Activated CD4-positive, alpha-beta T cell treated with anti-CD3 and anti-CD28 coated beads, Interleukin-2, amount 50 U/mL, for 24 hours (primary cell): Measurements from ENCODE around the gene DMRTC2.

Source experiments
- DNase-seq, 2 donors: peaks; one replicate each; pipeline ENCODE4 v3.0.0-alpha.2; 2020; ENCODE audit warnings: low read depth in 1 of 2, low spot score in 1 of 2

Gene DMRTC2

GRCh38 chr19:41847351-41848105 lies 2.7 kb downstream of the DMRTC2 start:
- no peak for DNase-seq

DNA sequence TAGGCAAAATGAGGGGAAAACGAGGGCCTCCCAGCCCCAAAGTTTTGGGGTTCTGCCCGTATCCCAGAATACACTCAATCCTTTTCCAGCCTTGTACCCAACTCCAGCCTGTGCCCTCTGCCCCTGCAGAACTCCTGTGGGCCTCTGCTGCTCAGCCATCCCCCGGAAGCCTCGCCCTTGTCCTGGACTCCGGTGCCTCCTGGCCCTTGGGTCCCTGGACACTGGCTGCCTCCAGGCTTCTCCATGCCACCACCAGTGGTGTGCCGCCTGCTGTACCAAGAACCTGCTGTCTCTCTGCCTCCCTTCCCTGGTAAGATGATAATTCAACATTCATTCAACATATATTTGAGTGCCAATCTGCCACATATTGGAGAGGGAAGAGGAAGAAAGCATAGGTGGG lies 3.8 kb downstream of the DMRTC2 start:
- DNase-seq: no peak

- DNase-seq: no peak
These were observed 4.2 kb downstream of the DMRTC2 start for GRCh38 chr19:41849067-41849466.

DNA sequence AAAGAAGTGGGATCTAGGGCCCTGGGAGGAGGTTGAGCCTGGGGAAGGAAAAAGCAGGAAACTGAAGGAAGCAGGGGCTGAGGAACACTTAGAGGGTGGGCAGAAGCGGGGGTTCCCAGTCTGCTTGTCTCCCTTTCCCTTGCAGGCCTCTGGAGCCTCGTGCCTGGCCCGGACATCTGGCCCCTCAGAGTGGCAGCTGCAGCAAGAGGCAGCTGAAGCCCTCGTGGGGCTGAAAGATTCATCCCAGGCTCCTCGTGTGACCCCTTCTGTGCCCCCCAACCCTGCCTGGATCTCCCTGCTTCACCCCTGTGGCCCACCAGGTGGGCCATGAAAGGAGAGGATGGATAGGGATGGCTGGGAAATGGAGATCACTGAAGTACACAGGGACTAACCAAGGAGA lies 5.5 kb downstream of the DMRTC2 start:
- no peak for DNase-seq

DNA sequence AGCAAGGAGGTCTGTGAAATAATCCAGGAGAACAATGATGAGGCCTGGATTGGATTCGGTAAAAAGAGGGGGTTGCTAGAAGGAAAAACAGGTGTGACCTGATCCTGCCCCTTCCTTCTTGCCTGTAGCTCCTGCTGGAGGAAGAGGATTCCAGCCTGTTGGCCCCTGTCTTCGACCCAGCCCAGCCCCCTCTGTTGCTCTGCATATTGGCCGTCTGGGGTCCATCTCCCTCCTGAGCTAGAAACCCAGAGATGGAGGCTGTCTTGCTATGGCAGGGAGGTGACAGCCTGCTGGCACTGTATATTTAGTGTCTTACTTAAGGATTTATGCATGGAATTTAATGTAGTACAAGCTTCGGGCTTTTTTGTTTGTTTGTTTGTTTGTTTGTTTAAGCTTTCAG lies 6.6 kb downstream of the DMRTC2 start:
- no peak for DNase-seq

DNA sequence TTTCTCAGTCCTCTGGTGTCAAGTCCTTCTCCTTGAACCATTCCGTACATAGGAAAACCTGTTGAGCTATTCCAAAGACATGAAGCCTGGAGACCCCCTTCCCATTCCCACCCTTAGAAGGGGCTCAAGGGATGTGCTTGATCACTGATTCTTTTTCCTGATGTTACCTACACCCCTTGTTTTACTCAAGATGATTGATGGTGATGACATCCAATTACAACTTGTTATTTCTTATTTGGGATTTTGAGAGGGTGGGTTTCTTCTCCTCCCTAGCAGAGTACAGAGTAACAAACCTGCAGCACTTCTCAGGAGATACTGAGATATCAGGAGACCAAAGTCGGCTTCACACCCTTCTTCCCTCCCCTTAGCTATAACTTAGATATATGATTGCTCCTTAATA lies 8.5 kb downstream of the DMRTC2 start:
- DNase-seq: no peak

DNA sequence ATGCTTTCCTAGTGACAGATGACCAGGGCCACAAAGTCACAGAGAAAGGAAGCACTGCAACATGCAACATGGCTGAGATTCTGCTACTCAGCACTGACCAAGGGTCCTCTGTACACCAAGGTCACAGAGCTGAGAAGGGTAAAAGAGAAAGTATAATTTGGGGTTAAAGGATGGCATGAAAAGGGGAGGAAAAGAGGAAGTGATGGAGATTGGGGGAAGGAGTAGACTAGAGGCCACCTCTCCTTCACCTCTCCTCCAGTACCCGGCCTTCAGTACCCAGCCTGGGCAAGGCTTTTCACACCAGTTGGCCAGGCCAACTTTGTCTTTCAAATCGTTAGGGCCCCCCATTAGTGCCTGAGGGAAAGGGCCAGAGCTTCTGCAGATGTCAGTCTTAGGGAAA lies 8.9 kb downstream of the DMRTC2 start:
- DNase-seq: no peak

- no peak for DNase-seq
These were observed 14.4 kb downstream of the DMRTC2 start for GRCh38 chr19:41859213-41859617.

- DNase-seq: peak; percentile 97 to 99
These were observed 15.0 kb downstream of the DMRTC2 start, which contains the start of gene RPS19 for GRCh38 chr19:41859618-41860418. Gene RPS19, plus strand, starts transcription at chr19:41860255. Its CDS starts 520 bp downstream, at chr19:41860775.

DNA sequence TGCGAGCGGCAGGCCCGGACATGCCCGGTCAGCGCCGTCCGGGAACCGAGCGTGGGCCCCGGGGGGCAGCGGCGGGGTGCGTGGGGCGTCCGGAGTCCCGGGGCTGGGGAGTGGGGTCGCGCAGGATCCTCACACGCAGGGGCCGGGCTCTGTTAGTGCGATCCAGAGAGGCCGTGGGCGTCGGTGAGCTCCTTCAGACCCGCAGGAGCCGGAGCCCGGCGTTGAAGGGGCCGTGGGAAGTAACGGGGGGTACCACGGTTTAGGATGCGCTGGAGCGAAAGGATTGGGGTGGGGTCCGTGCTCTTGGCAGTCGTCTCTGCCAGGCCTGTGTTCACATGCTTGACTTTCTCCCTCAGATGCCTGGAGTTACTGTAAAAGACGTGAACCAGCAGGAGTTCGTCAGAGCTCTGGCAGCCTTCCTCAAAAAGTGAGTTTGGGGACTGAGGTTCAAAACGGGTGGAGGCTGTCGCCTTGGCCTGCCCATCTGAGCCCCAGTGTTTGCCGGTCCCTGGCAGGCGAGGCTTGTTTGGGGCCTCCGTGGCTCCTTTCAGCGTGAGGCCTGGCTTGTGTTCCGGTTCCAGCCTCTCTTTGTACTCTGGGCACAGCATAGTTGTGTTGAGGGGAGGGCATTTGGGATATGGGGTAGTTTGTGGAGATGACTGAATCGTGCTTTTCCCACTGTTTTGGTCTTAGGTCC lies 15.7 kb downstream of the DMRTC2 start:
- DNase-seq: no peak

- DNase-seq: no peak
These were observed 16.4 kb downstream of the DMRTC2 start for GRCh38 chr19:41861116-41861768.

DNA sequence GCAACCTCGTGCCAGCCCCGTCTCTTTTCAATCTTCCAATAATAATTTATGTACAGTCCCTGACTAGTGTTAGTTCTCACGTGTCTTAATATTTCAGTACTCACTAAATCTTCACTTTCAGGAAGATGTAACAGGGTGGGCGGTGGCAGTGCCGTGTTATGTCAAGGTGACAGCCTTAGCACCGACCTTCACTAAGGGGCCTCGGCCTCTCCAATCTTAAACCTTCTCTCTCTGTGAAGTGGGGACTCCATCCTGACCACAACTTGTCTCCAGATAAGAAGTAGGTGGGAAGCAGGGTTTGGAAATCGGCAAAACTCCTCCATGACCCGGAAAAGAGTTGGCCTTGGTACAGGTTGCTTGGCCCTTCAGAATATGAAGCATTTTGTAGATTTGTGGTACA lies 17.0 kb downstream of the DMRTC2 start:
- no peak for DNase-seq

DNA sequence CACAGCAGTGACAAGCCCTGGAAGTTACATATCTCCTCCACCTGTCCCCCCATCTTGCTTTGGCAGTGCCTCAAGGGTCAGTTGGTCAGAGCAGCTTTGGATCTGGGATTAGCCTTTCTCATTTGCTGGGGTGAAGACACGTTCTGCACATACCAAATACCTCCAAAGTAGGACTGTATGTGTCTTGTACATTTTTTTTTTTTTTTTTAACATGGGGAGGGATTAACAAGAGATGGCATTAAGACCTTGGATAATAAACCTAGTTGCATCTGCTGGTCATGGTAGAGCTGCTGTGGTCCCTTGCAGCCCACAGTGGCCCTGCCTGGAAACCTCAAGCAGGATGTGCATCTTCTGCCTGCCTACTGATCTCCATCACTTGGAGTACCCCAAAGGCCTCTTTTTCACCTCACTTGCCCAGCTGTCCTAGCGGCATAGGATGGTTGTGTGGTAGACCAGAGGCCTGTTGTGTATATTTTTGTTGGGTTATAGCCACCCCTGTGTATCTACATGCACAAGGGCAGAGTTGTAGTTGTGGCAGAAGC lies 17.7 kb downstream of the DMRTC2 start:
- no peak for DNase-seq

DNA sequence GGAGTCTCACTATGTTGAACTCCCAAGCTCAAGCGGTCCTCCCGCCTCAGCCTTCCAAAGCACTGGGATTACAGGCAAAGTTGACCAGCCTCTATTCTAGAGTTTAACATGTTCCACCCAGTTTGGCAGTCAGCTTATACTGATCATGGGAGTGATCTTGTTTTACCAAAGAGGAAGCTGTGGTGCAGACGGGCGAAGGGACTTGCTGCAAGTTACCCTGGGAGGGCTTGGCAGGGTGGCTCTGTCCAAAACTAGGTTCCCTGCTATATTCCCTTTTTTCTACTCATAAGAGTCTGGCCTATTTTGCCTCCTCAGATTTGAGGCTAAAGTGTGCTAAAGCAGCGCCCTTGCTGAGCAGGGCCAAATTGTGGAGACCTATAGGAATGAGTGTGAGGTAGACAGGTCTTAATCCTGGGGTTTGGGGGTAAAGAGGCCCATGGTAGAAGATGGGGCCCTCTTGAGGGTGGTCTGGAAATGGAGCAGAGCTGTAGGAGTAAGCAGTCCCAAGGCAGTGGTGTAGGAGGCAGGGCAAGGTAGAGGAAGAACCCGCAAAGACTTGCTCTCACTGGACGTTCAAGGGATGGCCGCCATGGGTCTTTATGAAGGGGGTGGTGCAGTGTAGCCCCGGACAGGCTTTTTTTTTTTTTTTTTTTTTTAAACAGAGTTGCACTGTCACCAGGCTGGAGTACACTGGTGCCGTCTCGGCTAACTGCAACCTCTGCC lies 18.5 kb downstream of the DMRTC2 start:
- DNase-seq: no peak

GRCh38 chr19:41864374-41864773 lies 19.5 kb downstream of the DMRTC2 start:
- DNase-seq: no peak

DNA sequence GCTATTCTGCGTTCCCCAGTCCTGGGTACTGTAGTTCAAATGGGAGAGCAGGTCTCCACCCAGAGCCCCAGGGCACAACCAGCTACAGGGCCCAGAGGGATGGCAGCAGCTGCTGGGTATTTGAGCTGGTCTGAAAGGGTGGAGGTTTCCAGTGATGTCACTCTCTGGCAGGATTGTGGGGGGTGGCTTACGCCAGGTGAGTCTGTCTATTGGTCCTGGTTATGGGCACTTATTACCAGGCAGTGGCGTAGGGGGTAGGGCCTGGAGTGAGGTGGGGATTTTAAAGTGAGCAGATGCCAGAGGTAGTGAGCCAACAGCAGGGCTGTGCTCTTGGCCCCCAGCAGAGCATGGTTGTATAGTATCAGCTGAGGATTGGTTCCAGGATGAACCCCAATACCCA lies 21.4 kb downstream of the DMRTC2 start:
- DNase-seq: no peak

- DNase-seq: no peak
These were observed 23.5 kb downstream of the DMRTC2 start for GRCh38 chr19:41868120-41868988.

- DNase-seq: no peak
These were observed 24.1 kb downstream of the DMRTC2 start for GRCh38 chr19:41868989-41869300.

DNA sequence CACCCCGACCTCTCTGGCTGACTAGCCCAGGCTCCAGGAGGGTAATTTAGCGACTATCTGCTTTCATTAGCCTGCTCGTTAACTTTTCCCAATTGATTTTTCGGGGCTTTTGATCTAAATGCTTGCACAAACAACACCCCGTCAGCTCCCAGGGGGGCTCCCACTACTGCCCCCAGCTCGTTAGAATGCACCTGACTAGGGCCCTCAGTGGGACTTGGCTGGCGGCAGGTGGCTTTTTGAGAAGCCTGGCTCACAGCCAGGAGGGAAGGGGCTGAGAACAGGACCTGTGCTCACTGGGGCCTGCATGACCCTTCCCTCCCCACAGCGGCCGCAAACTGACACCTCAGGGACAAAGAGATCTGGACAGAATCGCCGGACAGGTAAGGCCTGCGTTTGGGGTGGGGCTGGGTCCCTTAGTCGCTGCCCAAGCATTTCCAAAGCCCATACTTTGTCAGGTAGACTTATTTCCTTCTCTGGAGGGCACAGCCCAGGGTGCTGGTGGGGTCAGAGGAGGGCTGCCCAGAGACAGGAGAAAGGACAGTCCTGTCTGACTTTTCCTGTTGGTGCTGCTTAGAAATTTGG lies 24.6 kb downstream of the DMRTC2 start:
- no peak for DNase-seq
